Smooth muscle cell (in vitro differentiated cells): Measurements from ENCODE around the gene NECAB3. TPM values are rescaled to one million over a fixed set of nuclear protein-coding genes. Genes with fewer than 3 reads are reported as not detected.

Experiments
- DNase-seq: peaks from one replicate; lab custom pipeline; 2025; ENCODE audit not compliant: unreplicated experiment; lab: John Stamatoyannopoulos, UW
- H2AFZ ChIP-seq: fragments of 200-600 bp; sonication (generic); 2 replicates; pipeline ENCODE4 v1.6.0; 2016; ENCODE audit warnings: antibody characterized with exemption, low read depth, mild to moderate bottlenecking
- H3F3A ChIP-seq: fragments of 200-600 bp; sonication (generic); 2 replicates; pipeline ENCODE4 v1.6.0; 2017; ENCODE audit warnings: antibody characterized with exemption, low read depth
- H3K27ac ChIP-seq: fragments of 200-600 bp; sonication (generic); 2 replicates; pipeline ENCODE4 v1.5.1; 2016; ENCODE audit warnings: low read depth, mild to moderate bottlenecking
- H3K27me3 ChIP-seq: fragments of 200-600 bp; sonication (generic); 2 replicates; pipeline ENCODE4 v1.6.1; 2016; ENCODE audit warnings: low read depth, mild to moderate bottlenecking
- H3K36me3 ChIP-seq: fragments of 200-600 bp; sonication (generic); 2 replicates; pipeline ENCODE4 v1.5.1; 2016; ENCODE audit warnings: low read depth
- H3K4me1 ChIP-seq: fragments of 200-600 bp; sonication (generic); 2 replicates; pipeline ENCODE4 v1.5.1; 2016; ENCODE audit warnings: low read depth
- H3K4me2 ChIP-seq: fragments of 200-600 bp; sonication (generic); 2 replicates; pipeline ENCODE4 v1.6.0; 2016; ENCODE audit warnings: mild to moderate bottlenecking
- H3K4me3 ChIP-seq: fragments of 200-600 bp; sonication (generic); 2 replicates; pipeline ENCODE4 v1.5.1; 2016; ENCODE audit warnings: mild to moderate bottlenecking
- H3K79me2 ChIP-seq: fragments of 200-600 bp; sonication (generic); 2 replicates; pipeline ENCODE4 v1.6.0; 2016; ENCODE audit warnings: low read depth, mild to moderate bottlenecking
- H3K9ac ChIP-seq: fragments of 200-600 bp; sonication (generic); 2 replicates; pipeline ENCODE4 v1.6.0; 2016; ENCODE audit warnings: low read depth
- H3K9me3 ChIP-seq: fragments of 200-600 bp; sonication (generic); replicated peaks from 2 replicates; pipeline ENCODE4 v1.5.1; 2016; ENCODE audit warnings: low read depth
- H4K20me1 ChIP-seq: fragments of 200-600 bp; sonication (generic); 2 replicates; pipeline ENCODE4 v1.6.0; 2016; ENCODE audit warnings: low read depth
- CTCF ChIP-seq: fragments of 200-600 bp; sonication (generic); IDR thresholded peaks from 2 replicates; pipeline ENCODE4 v1.5.1; 2017; ENCODE audit warnings: borderline replicate concordance, mild to moderate bottlenecking, antibody characterized with exemption; ENCODE audit not compliant: insufficient read depth, poor library complexity, severe bottlenecking
- WGBS: methylation state at CpG from one replicate; pipeline ENCODE4 v1.1.7; 2016; ENCODE audit warnings: low lambda C conversion rate; 5-methylcytosine and 5-hydroxymethylcytosine counted together
- polyA plus RNA-seq: library from polyadenylated mRNA; unstranded; fragments of >200 nt; fragmentation: Nextera tagmentation; extraction: Ambion mirVana; gene quantifications from 2 replicates; pipeline ENCODE4 v1.2.1, GENCODE V29; 2016
- total RNA-seq: library from RNA; depleted of rRNA; stranded (reverse); fragments of >200 nt; gene quantifications from 2 replicates; pipeline ENCODE4 v1.2.3, GENCODE V29; 2014

The NECAB3 gene
- total and polyA plus RNA-seq, 2 experiments from 2014 or later, result 20.3 to 25.8 TPM

- Histone ChIP-seq H3K4me1 (peaks cover 18% of the 10 kb centered on the region), H3K9ac (no peak overlapping the region), H3K9me3 (no peaks in the 10 kb centered on the region), H3K27me3 (no peaks in the 10 kb centered on the region), H2AFZ (no peak overlapping the region), H3K36me3 (no peaks in the 10 kb centered on the region), H3K27ac (no peak overlapping the region), H3K4me2 (no peak overlapping the region), H3K79me2 (peaks cover 9% of the 10 kb centered on the region), H4K20me1 (peaks cover 1% of the 10 kb centered on the region), H3K4me3 (no peak overlapping the region), H3F3A (peaks cover 13% of the 10 kb centered on the region)
- DNase-seq, result no peak
- 94% methylated on average over 15 of the region's 15 CpGs for WGBS
- no peak for TF ChIP-seq CTCF
These were observed 3.9 kb upstream of the NECAB3 start for GRCh38 chr20:33677991-33678702.

GRCh38 chr20:33676652-33677645 lies 2.7 kb upstream of the NECAB3 start:
- 96% methylated on average over 31 of the region's 31 CpGs for WGBS
- Histone ChIP-seq H3K4me3 (no peak overlapping the region), H3F3A (peaks cover 13% of the 10 kb centered on the region), H3K9me3 (no peaks in the 10 kb centered on the region), H4K20me1 (peaks cover 13% of the 10 kb centered on the region), H3K9ac (no peak overlapping the region), H3K36me3 (no peaks in the 10 kb centered on the region), H3K4me1 (peaks cover 26% of the 10 kb centered on the region), H3K4me2 (no peak overlapping the region), H3K27ac (no peak overlapping the region), H3K79me2 (peaks cover 19% of the 10 kb centered on the region), H3K27me3 (no peaks in the 10 kb centered on the region), H2AFZ (no peak overlapping the region)
- TF ChIP-seq CTCF, result no peak
- DNase-seq, result no peak

- Histone ChIP-seq H3K36me3 (no peaks in the 10 kb centered on the region), H3K9ac (no peak overlapping the region), H2AFZ (no peak overlapping the region), H3K4me1 (peaks cover 26% of the 10 kb centered on the region), H3K4me3 (no peak overlapping the region), H3K9me3 (no peaks in the 10 kb centered on the region), H3F3A (peaks cover 13% of the 10 kb centered on the region), H3K4me2 (no peak overlapping the region), H3K27ac (no peak overlapping the region), H3K79me2 (peaks cover 19% of the 10 kb centered on the region), H4K20me1 (peaks cover 16% of the 10 kb centered on the region), H3K27me3 (no peaks in the 10 kb centered on the region)
- no peak for DNase-seq
- no peak for TF ChIP-seq CTCF
- 95% methylated on average over 11 of the region's 11 CpGs for WGBS
These were observed 1.9 kb upstream of the NECAB3 start for GRCh38 chr20:33676121-33676520.
